BJ (cell line): ENCODE data around the gene BCKDHA. TPM values are rescaled to one million over a fixed set of nuclear protein-coding genes. Genes with fewer than 3 reads are reported as not detected.
"Not testable (repeated sequence)": the region's sequence is repeated elsewhere in the genome, so short reads cannot be mapped to it uniquely, and the experiment has no call there.

Source experiments
- CTCF ChIA-PET: fragments of 350-600 bp; formaldehyde crosslinking; extraction: SDS; loops from one replicate; lab custom pipeline; 2021; ENCODE audit warnings: antibody characterized with exemption, inconsistent platforms; lab: Yijun Ruan, JAX
- POLR2A ChIA-PET: fragments of 300-600 bp; sonication (Branson Sonifier 250); formaldehyde crosslinking; extraction: SDS; loops from one replicate; lab custom pipeline; 2021; ENCODE audit warnings: antibody characterized with exemption; lab: Charles Lee
- DNase-seq: peaks from one replicate; pipeline ENCODE4 v3.0.0-alpha.2; 2011; ENCODE audit warnings: low read depth
- H3K27me3 ChIP-seq: 2 replicates; pipeline ENCODE4 v1.6.0; 2011; ENCODE audit warnings: low read length; ENCODE audit not compliant: control insufficient read depth, insufficient read depth
- H3K36me3 ChIP-seq: 2 replicates; pipeline ENCODE4 v1.5.1; 2011; ENCODE audit warnings: low read length; ENCODE audit not compliant: control insufficient read depth, insufficient read depth
- H3K4me3 ChIP-seq: 2 replicates; pipeline ENCODE4 v1.5.1; 2011; ENCODE audit warnings: low read depth, mild to moderate bottlenecking, control low read depth, low read length
- polyA plus RNA-seq: library from polyadenylated mRNA; depleted of rRNA; stranded (reverse); fragments of >200 nt; gene quantifications from 2 replicates; pipeline ENCODE4 v1.2.3, GENCODE V29; 2011
- TF ChIP-seq, protein P1 (sequence below): IDR thresholded peaks from 2 replicates; pipeline ENCODE4 v1.5.1; 2011; ENCODE audit warnings: low read depth, mild to moderate bottlenecking, control low read depth, inconsistent platforms, low read length, moderate library complexity; ENCODE audit not compliant: insufficient read depth

BCKDHA gene
- polyA plus RNA-seq, 1 experiment, result 24.2 TPM

DNA sequence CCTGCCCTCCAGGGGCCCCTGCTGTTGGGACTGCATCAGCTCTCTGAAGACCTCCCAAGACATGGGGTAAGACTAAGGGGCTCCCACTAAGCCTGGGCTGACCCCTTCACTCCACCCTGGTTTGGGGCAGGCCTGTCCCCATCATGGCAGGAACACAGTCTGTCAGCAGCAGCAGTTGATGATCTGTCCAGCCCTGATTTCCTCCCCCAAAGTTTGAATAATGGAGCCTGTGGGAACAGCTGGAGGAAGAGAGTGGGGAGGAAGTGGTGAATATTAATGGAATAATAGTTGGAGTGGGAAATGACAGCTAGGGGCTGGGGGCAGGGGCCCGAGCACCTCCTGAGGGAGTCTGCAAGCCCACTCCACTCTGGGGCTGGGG is 30.9 kb downstream of the BCKDHA start:
- CTCF ChIA-PET, result interaction anchor here (1.0 to 2.4 kb wide), 3 partner anchors 10 to 20 kb away, joined by 3 to 10 read pairs (median 6); partner anchors contain the start of gene DMAC2

DNA sequence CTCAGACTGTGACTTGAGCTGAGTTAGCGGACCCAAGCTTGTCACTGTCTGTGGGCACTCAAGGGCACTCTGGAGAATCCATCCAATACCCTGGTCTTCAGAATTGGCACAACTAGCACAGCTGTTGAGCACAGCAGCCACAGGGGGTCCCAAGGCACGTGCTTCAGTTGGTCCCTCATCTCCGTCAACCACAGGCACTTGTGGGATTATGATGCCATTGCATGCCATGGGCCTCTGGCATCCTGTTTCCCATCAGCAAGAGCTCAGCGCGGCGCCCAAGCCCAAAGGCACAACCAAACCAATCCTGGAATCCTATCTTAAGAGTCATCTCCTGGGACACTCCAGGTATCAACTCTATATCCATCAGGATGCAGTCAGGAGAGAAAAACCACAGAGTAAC is 33.3 kb downstream of the BCKDHA start:
- Histone ChIP-seq H3K27me3 (no peaks in the 10 kb centered on the region), H3K4me3 (no peak overlapping the region), H3K36me3 (peaks cover 16% of the 10 kb centered on the region)
- TF ChIP-seq, protein P1, sequence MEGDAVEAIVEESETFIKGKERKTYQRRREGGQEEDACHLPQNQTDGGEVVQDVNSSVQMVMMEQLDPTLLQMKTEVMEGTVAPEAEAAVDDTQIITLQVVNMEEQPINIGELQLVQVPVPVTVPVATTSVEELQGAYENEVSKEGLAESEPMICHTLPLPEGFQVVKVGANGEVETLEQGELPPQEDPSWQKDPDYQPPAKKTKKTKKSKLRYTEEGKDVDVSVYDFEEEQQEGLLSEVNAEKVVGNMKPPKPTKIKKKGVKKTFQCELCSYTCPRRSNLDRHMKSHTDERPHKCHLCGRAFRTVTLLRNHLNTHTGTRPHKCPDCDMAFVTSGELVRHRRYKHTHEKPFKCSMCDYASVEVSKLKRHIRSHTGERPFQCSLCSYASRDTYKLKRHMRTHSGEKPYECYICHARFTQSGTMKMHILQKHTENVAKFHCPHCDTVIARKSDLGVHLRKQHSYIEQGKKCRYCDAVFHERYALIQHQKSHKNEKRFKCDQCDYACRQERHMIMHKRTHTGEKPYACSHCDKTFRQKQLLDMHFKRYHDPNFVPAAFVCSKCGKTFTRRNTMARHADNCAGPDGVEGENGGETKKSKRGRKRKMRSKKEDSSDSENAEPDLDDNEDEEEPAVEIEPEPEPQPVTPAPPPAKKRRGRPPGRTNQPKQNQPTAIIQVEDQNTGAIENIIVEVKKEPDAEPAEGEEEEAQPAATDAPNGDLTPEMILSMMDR, result no peak
- POLR2A ChIA-PET, result no interaction called here
- CTCF ChIA-PET, result interaction anchor here (1.1 to 2.1 kb wide), 4 partner anchors 109 to 229 kb away, joined by 3 to 7 read pairs (median 4); no protein-coding TSS in a partner anchor
- no peak for DNase-seq

More for the DNA sequence above, 30.9 kb downstream of the BCKDHA start:
- no peak for DNase-seq
- Histone ChIP-seq H3K27me3 (no peaks in the 10 kb centered on the region), H3K36me3 (peaks cover 21% of the 10 kb centered on the region), H3K4me3 (no peak overlapping the region; the same call in 1 of the 2 replicates)
- TF ChIP-seq, protein P1, result no peak
- POLR2A ChIA-PET, result interaction anchor here (0.7 kb wide), 1 partner anchor 11 kb away, joined by 4 read pairs; no protein-coding TSS in a partner anchor

DNA sequence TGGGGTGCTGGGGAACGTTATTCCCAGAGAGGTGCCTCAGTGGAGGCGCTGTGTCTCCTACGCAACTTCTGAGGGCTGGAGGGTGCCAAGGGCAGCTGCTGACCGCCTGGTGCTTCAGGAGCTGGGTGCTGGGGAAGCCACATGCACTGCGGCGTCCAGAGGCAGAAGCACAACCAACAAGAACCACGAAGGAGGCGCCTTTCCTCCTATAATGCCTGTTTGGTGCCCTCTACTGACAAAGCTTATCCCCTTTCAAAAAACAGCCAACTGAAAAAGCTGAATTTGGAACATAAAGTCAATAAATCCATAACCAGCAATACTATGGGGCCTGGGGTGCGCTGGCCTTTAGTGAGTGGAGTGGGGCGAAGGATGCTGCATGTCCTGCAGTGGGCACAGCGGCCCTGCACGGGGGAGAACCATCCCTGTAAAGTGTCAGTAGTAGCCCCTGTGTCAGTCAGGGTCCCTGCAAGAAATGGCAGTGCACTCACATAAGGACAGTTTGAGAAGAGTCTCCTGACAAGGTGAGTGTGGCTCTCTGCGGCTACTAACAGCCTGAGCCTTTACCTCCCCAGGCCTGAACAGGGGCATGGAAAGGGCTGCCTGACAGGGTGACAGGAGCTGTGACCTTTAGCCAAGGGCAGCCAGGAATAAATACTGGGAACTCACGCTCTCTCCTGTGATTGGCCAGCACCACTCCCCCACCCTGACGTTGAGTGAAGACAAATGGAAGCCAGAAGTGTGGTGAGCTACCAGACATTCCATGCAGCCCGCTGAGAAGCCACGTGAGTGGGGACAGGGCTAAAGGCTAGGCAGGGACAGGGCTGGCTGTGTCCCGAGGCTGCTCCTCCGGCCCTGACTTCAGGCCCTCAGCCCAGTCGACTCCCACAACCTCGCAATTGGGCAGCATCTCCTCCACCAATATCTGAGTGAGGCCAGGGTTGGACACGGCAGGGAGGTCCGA is 34.1 kb downstream of the BCKDHA start:
- no peaks in the 10 kb centered on the region for H3K27me3 ChIP-seq
- no peak overlapping the region for H3K4me3 ChIP-seq
- no peak for DNase-seq
- H3K36me3 ChIP-seq, result peaks cover 14% of the 10 kb centered on the region
- ChIA-PET CTCF (interaction anchor here (1.1 to 2.1 kb wide), 4 partner anchors 110 to 229 kb away, joined by 3 to 7 read pairs (median 4); no protein-coding TSS in a partner anchor), POLR2A (no interaction called here)
- TF ChIP-seq, protein P1, result peak; percentile 44

DNA sequence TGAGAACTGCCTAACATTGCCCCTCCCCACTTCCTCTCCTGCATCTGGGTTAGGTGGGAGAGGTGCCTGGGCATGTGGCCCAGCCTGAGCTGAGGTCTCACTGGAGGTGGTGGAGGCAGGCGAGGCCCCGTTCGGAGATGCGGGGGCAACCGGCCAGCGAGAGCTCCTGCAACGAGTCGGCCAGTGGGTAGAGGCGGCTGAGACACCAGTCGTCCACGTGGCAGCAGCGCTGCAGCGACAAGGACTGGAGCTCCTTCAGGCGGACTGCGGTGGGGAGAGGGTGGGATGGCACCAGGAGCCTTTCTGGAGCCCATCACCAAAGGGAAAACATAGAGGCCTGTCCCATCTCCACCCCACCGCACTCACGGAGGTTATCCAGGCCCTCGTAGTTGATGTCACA is 35.6 kb downstream of the BCKDHA start:
- TF ChIP-seq, protein P1, result no peak
- CTCF ChIA-PET, result interaction anchor here (0.9 to 1.0 kb wide), 2 partner anchors 16 to 113 kb away, joined by 3 to 6 read pairs; no protein-coding TSS in a partner anchor
- no peaks in the 10 kb centered on the region for H3K27me3 ChIP-seq
- H3K36me3 ChIP-seq, result peaks cover 14% of the 10 kb centered on the region
- no peak for DNase-seq
- H3K4me3 ChIP-seq, result no peak overlapping the region
- POLR2A ChIA-PET, result no interaction called here

DNA sequence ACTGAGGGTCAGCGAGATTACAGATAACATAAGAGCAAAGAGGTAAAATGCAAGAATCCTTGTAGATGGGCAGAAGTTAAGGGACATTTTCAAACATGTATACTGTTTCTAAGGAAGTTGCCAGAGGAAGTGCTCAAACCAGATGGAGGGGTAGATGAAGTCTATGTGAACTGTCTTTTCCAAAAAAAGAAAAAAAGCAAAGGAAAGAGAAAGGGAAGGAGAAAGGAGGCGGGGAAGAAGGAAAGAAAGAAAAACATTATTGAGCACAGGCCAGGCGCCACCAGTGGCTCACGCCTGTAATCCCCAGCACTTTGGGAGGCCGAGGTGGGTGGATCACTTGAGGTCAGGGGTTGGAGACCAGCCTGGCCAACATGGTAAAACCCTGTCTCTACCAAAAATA is 36.8 kb downstream of the BCKDHA start:
- H3K36me3 ChIP-seq, result peaks cover 14% of the 10 kb centered on the region
- TF ChIP-seq, protein P1, result no peak
- no peaks in the 10 kb centered on the region for H3K27me3 ChIP-seq
- ChIA-PET POLR2A (no interaction called here), CTCF (no interaction called here)
- DNase-seq, result no peak
- no peak overlapping the region for H3K4me3 ChIP-seq

DNA sequence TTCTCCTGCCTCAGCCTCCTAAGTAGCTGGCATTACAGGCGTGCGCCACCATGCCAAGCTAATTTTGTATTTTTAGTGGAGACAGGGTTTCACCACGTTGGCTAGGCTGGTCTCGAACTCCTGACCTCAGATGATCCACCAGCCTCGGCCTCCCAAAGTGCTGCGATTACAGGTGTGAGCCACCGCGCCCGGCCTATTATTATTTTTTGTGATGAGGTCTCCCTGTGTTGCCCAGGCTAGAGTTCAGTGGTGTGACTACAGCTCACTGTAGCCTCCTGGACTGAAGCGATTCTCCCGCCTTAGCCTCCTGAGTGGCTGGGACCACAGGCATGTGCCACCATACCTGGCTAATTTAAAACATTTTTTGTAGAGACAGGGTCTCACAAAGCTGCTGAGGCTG is 37.8 kb downstream of the BCKDHA start:
- CTCF ChIA-PET, result interaction anchor here (1.9 to 2.3 kb wide), 2 partner anchors 14 to 135 kb away, joined by 4 to 10 read pairs; no protein-coding TSS in a partner anchor
- H3K4me3 ChIP-seq, DNase-seq, H3K27me3 ChIP-seq, POLR2A ChIA-PET: not testable (repeated sequence)
- H3K36me3 ChIP-seq, result peaks cover 14% of the 10 kb centered on the region
